Measurements from ENCODE around the gene KCNMA1. TPM values are rescaled to one million over a fixed set of nuclear protein-coding genes. Genes with fewer than 3 reads are reported as not detected.

KCNMA1 gene
- total RNA-seq, 1 experiment from 2014 or later = 20.7 TPM

GRCh38 chr10:77045085-77045484 lies 592.5 kb downstream of the KCNMA1 start:
- peaks cover 4% of the 10 kb centered on the region for H3K27me3 Mint-ChIP-seq (ENCODE audit: insufficient read depth, unreplicated experiment)
- no peaks in the 10 kb centered on the region for H3K36me3 Mint-ChIP-seq (ENCODE audit: insufficient read depth, unreplicated experiment)
- Histone ChIP-seq H3K4me3 (ENCODE audit: low read depth, low read length) (no peak overlapping the region), H3K4me1 (0 out of 2 replicates have a peak, but pooled peaks cover 3% of the 10 kb centered on the region), H3K36me3 (ENCODE audit: control insufficient read depth, insufficient read depth, low read length) (no peaks in the 10 kb centered on the region), H3K9me3 (no peaks in the 10 kb centered on the region), H3K27me3 (replicated peaks; ENCODE audit: control insufficient read depth, insufficient read depth, low read length) (no peaks in the 10 kb centered on the region)
- BruUV-seq (replicated peaks) = no TSS peak
- ChIA-PET POLR2A (no interaction called here), CTCF (no interaction called here)
- intact Hi-C loops (cut with micrococcal nuclease; ENCODE audit: unreplicated experiment) = no loop called here
- H3K4me1 Mint-ChIP-seq (ENCODE audit: low read depth, unreplicated experiment) = peaks cover 10% of the 10 kb centered on the region
- no peak overlapping the region for H3K27ac Mint-ChIP-seq (ENCODE audit: unreplicated experiment)
- no peaks in the 10 kb centered on the region for H3K9me3 Mint-ChIP-seq (ENCODE audit: unreplicated experiment)
- TF ChIP-seq CTCF (IDR thresholded peaks at IDR 0.05; ENCODE audit: insufficient read depth in 1 of 2, low read depth in 1 of 2, low read length in 1 of 2, severe bottlenecking in 1 of 2, unreplicated experiment in 1 of 2) = no peak
- DNase-seq = no peak
- no peak overlapping the region for H3K4me3 Mint-ChIP-seq (ENCODE audit: unreplicated experiment)

GRCh38 chr10:77043420-77043763 lies 594.2 kb downstream of the KCNMA1 start:
- intact Hi-C loops (cut with micrococcal nuclease; ENCODE audit: unreplicated experiment) = no loop called here
- ChIA-PET CTCF (no interaction called here), POLR2A (no interaction called here)
- Mint-ChIP-seq H3K27me3 (ENCODE audit: insufficient read depth, unreplicated experiment) (peaks cover 4% of the 10 kb centered on the region), H3K27ac (ENCODE audit: unreplicated experiment) (no peak overlapping the region), H3K9me3 (ENCODE audit: unreplicated experiment) (no peaks in the 10 kb centered on the region), H3K4me3 (ENCODE audit: unreplicated experiment) (no peak overlapping the region), H3K36me3 (ENCODE audit: insufficient read depth, unreplicated experiment) (no peaks in the 10 kb centered on the region), H3K4me1 (ENCODE audit: low read depth, unreplicated experiment) (no peaks in the 10 kb centered on the region)
- H3K4me3 ChIP-seq (ENCODE audit: low read depth, low read length) = no peak overlapping the region
- no peaks in the 10 kb centered on the region for H3K9me3 ChIP-seq
- TF ChIP-seq CTCF (IDR thresholded peaks at IDR 0.05; ENCODE audit: insufficient read depth in 1 of 2, low read depth in 1 of 2, low read length in 1 of 2, severe bottlenecking in 1 of 2, unreplicated experiment in 1 of 2) = no peak
- no peaks in the 10 kb centered on the region for H3K36me3 ChIP-seq (ENCODE audit: control insufficient read depth, insufficient read depth, low read length)
- H3K4me1 ChIP-seq = no peaks in the 10 kb centered on the region
- DNase-seq = no peak
- no peaks in the 10 kb centered on the region for H3K27me3 ChIP-seq (replicated peaks; ENCODE audit: control insufficient read depth, insufficient read depth, low read length)
- no TSS peak for BruUV-seq (replicated peaks)

GRCh38 chr10:77042706-77043419 lies 594.7 kb downstream of the KCNMA1 start:
- H3K27ac Mint-ChIP-seq (ENCODE audit: unreplicated experiment) = no peak overlapping the region
- H3K36me3 Mint-ChIP-seq (ENCODE audit: insufficient read depth, unreplicated experiment) = no peaks in the 10 kb centered on the region
- POLR2A ChIA-PET = no interaction called here
- intact Hi-C loops (cut with micrococcal nuclease; ENCODE audit: unreplicated experiment) = no loop called here
- H3K27me3 Mint-ChIP-seq (ENCODE audit: insufficient read depth, unreplicated experiment) = peaks cover 4% of the 10 kb centered on the region
- no peak for TF ChIP-seq CTCF (IDR thresholded peaks at IDR 0.05; ENCODE audit: insufficient read depth in 1 of 2, low read depth in 1 of 2, low read length in 1 of 2, severe bottlenecking in 1 of 2, unreplicated experiment in 1 of 2)
- no peaks in the 10 kb centered on the region for H3K4me1 Mint-ChIP-seq (ENCODE audit: low read depth, unreplicated experiment)
- H3K27me3 ChIP-seq (replicated peaks; ENCODE audit: control insufficient read depth, insufficient read depth, low read length) = no peaks in the 10 kb centered on the region
- no peaks in the 10 kb centered on the region for H3K9me3 Mint-ChIP-seq (ENCODE audit: unreplicated experiment)
- H3K4me1 ChIP-seq = no peaks in the 10 kb centered on the region
- no peaks in the 10 kb centered on the region for H3K9me3 ChIP-seq
- BruUV-seq (replicated peaks) = no TSS peak
- no peak for DNase-seq
- H3K36me3 ChIP-seq (ENCODE audit: control insufficient read depth, insufficient read depth, low read length) = no peaks in the 10 kb centered on the region
- H3K4me3 ChIP-seq (ENCODE audit: low read depth, low read length) = no peak overlapping the region
- CTCF ChIA-PET = no interaction called here
- H3K4me3 Mint-ChIP-seq (ENCODE audit: unreplicated experiment) = no peak overlapping the region
